HEK293 (cell line): ENCODE data around the gene POLD4.

Experiments used
- TCF7L2 ChIP-seq: IDR thresholded peaks from 2 replicates; pipeline ENCODE4 v1.6.1; 2011; ENCODE audit warnings: low read depth, mild to moderate bottlenecking, inconsistent platforms, low read length, moderate library complexity, borderline replicate concordance
- ZBTB26 ChIP-seq: fragments of 450-650 bp; formaldehyde crosslinking; optimal IDR thresholded peaks from 2 replicates; pipeline ENCODE3; 2016; ENCODE audit warnings: missing biosample characterization, mild to moderate bottlenecking, missing genetic modification characterization
- ZFP3 ChIP-seq: fragments of 450-650 bp; formaldehyde crosslinking; IDR thresholded peaks from 2 replicates; pipeline ENCODE4 v1.5.1; 2016; ENCODE audit warnings: low read depth, missing biosample characterization, missing genetic modification characterization
- ZNF426 ChIP-seq: fragments of 450-650 bp; formaldehyde crosslinking; IDR thresholded peaks from 2 replicates; pipeline ENCODE4 v1.5.1; 2017; ENCODE audit warnings: missing biosample characterization, missing genetic modification characterization, mild to moderate bottlenecking, inconsistent platforms, moderate library complexity
- ZNF510 ChIP-seq: fragments of 450-650 bp; formaldehyde crosslinking; IDR thresholded peaks from 2 replicates; pipeline ENCODE4 v1.5.1; 2018; ENCODE audit warnings: mild to moderate bottlenecking, missing genetic modification characterization, missing biosample characterization; ENCODE audit not compliant: insufficient replicate concordance
- TF ChIP-seq, protein P1 (sequence below): fragments of 450-650 bp; formaldehyde crosslinking; IDR thresholded peaks from 2 replicates; pipeline ENCODE4 v1.5.1; 2016; ENCODE audit warnings: missing biosample characterization, missing genetic modification characterization
- TF ChIP-seq, protein P2 (sequence below): IDR thresholded peaks from 2 replicates; pipeline ENCODE4 v1.6.1; 2011; ENCODE audit warnings: mild to moderate bottlenecking, low read depth, low read length, borderline replicate concordance

DNA sequence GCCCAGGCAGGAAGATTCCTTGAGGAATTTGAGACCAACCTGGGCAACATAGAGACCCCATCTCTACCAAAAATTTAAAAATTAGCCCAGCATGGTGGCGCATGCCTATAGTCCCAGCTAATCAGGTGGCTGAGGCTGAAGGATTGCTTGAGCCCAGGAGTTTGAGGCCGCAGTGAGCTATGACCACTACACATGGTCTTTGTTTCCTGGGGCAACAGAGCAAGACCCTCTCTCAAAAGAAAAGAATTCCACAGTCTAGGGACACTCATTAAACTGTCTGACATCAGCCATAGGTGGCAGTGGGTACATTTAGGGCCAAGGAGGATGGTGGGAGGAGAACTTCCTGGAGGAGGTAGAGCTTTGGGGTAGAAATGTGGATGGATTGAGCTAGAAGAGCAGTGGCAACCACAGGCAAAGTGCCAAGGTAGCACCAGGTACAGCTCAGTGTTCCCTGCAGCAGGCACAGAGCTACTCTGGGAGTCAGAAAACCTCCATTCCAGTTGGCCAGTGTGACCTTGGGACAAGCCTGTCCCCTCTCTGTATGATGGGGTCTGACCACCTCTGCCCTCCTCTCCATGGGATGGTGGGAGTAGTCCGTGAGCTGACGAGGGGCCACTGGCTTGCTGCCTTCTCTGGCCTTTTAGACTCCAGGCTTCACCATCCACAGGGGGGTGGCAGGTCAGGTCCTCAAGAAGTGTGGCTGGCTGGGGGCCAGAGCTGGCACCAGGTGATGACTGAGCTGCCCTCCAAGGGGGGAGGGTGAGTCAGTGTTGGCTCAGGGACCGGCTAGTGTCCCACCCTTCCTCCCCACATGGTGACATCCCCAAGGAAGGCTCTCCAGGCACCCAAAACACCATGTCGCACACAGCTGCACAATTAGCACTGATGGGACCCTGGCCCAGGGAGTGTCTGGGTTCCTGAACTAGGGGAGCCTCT, 23.8 kb upstream of the POLD4 start:
- TF ChIP-seq, protein P1, sequence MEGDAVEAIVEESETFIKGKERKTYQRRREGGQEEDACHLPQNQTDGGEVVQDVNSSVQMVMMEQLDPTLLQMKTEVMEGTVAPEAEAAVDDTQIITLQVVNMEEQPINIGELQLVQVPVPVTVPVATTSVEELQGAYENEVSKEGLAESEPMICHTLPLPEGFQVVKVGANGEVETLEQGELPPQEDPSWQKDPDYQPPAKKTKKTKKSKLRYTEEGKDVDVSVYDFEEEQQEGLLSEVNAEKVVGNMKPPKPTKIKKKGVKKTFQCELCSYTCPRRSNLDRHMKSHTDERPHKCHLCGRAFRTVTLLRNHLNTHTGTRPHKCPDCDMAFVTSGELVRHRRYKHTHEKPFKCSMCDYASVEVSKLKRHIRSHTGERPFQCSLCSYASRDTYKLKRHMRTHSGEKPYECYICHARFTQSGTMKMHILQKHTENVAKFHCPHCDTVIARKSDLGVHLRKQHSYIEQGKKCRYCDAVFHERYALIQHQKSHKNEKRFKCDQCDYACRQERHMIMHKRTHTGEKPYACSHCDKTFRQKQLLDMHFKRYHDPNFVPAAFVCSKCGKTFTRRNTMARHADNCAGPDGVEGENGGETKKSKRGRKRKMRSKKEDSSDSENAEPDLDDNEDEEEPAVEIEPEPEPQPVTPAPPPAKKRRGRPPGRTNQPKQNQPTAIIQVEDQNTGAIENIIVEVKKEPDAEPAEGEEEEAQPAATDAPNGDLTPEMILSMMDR (tag by site-specific recombination) = no peak
- TF ChIP-seq ZNF426 (no peak), ZFP3 (tag by site-specific recombination) (no peak), ZBTB26 (no peak), ZNF510 (tag by site-specific recombination) (no peak), TCF7L2 (no peak)
- TF ChIP-seq, protein P2, sequence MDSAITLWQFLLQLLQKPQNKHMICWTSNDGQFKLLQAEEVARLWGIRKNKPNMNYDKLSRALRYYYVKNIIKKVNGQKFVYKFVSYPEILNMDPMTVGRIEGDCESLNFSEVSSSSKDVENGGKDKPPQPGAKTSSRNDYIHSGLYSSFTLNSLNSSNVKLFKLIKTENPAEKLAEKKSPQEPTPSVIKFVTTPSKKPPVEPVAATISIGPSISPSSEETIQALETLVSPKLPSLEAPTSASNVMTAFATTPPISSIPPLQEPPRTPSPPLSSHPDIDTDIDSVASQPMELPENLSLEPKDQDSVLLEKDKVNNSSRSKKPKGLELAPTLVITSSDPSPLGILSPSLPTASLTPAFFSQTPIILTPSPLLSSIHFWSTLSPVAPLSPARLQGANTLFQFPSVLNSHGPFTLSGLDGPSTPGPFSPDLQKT = no peak
